Mammary epithelial cell (primary cell): ENCODE results near the gene ASPDH.

Experiments
- CTCF ChIP-seq, 2 donors: IDR thresholded peaks in 1 of 2; conservative IDR thresholded peaks in 1 of 2; 2 replicates each; pipeline ENCODE4 v1.5.1; 2011 to 2012; ENCODE audit warnings: inconsistent platforms in 2 of 2, low read length in 2 of 2, mild to moderate bottlenecking in 2 of 2, control low read depth in 1 of 2, low read depth in 1 of 2; ENCODE audit not compliant: insufficient read depth in 1 of 2; ENCODE audit errors: extremely low read depth in 1 of 2
- EZH2 ChIP-seq: IDR thresholded peaks from 2 replicates; pipeline ENCODE4 v1.6.1; 2012; ENCODE audit warnings: low read length, inconsistent platforms, borderline replicate concordance

- TF ChIP-seq CTCF (conservative IDR thresholded peaks at IDR 0.05 in 1 of 2, IDR thresholded peaks at IDR 0.05 in 1 of 2; ENCODE audit: extremely low read depth in 1 of 2, insufficient read depth in 1 of 2, low read depth in 1 of 2, low read length in 2 of 2) = no peak
- no peak for TF ChIP-seq EZH2
These were observed 541 bp downstream of the ASPDH start for GRCh38 chr19:50512999-50513745.
